Measurements from ENCODE around the gene MPG. TPM values are rescaled to one million over a fixed set of nuclear protein-coding genes. Genes with fewer than 3 reads are reported as not detected.

The MPG gene
- polyA plus RNA-seq, 1 donor from 2014 or later = 70.9 TPM

- H3K9me3 ChIP-seq (ENCODE audit: low read length) = no peaks in the 10 kb centered on the region
- H3K4me2 ChIP-seq (ENCODE audit: low read length) = no peak overlapping the region
- no peak overlapping the region for H3K9ac ChIP-seq (ENCODE audit: low read length)
- H3K9me2 ChIP-seq (ENCODE audit: insufficient read depth, low read length) = no peaks in the 10 kb centered on the region
- no peak overlapping the region for H2AFZ ChIP-seq (ENCODE audit: low read depth, low read length)
- no peaks in the 10 kb centered on the region for H3K27me3 ChIP-seq (ENCODE audit: insufficient read depth, low read depth, low read length)
- H3K36me3 ChIP-seq (ENCODE audit: insufficient read depth, low read length) = no peaks in the 10 kb centered on the region
- no peaks in the 10 kb centered on the region for H3K79me2 ChIP-seq (replicated peaks; ENCODE audit: insufficient read depth, low read length)
- TF ChIP-seq RAD21 (conservative IDR thresholded peaks at IDR 0.05) (no peak), MXI1 (conservative IDR thresholded peaks at IDR 0.05; ENCODE audit: poor library complexity, severe bottlenecking) (no peak), EZH2 (IDR thresholded peaks at IDR 0.05; ENCODE audit: borderline replicate concordance, insufficient read depth, low read length, poor library complexity, severe bottlenecking) (no peak), TAF1 (IDR thresholded peaks at IDR 0.05; ENCODE audit: low read depth) (no peak), REST (IDR thresholded peaks at IDR 0.05; ENCODE audit: borderline replicate concordance) (no peak), SMC3 (conservative IDR thresholded peaks at IDR 0.05; ENCODE audit: poor library complexity) (no peak), EP300 (conservative IDR thresholded peaks at IDR 0.05; ENCODE audit: poor library complexity, severe bottlenecking) (no peak), POLR2AphosphoS5 (IDR thresholded peaks at IDR 0.05) (no peak)
- TF ChIP-seq, protein P1, sequence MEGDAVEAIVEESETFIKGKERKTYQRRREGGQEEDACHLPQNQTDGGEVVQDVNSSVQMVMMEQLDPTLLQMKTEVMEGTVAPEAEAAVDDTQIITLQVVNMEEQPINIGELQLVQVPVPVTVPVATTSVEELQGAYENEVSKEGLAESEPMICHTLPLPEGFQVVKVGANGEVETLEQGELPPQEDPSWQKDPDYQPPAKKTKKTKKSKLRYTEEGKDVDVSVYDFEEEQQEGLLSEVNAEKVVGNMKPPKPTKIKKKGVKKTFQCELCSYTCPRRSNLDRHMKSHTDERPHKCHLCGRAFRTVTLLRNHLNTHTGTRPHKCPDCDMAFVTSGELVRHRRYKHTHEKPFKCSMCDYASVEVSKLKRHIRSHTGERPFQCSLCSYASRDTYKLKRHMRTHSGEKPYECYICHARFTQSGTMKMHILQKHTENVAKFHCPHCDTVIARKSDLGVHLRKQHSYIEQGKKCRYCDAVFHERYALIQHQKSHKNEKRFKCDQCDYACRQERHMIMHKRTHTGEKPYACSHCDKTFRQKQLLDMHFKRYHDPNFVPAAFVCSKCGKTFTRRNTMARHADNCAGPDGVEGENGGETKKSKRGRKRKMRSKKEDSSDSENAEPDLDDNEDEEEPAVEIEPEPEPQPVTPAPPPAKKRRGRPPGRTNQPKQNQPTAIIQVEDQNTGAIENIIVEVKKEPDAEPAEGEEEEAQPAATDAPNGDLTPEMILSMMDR (IDR thresholded peaks at IDR 0.05; ENCODE audit: poor library complexity, severe bottlenecking) = no peak
- H3K4me3 ChIP-seq (ENCODE audit: low read length) = no peak overlapping the region
- no peak overlapping the region for H3K27ac ChIP-seq (ENCODE audit: low read length)
- H4K20me1 ChIP-seq (ENCODE audit: insufficient read depth) = no peaks in the 10 kb centered on the region
- H3F3A ChIP-seq (ENCODE audit: insufficient read depth, low read length, poor library complexity, severe bottlenecking) = no peaks in the 10 kb centered on the region
Observed at GRCh38 chr16:125011-125410, 47.0 kb downstream of the MPG start.

- Histone ChIP-seq H3K27ac (ENCODE audit: low read length) (no peak overlapping the region), H2AFZ (ENCODE audit: low read depth, low read length) (no peak overlapping the region), H3K9me2 (ENCODE audit: insufficient read depth, low read length) (no peaks in the 10 kb centered on the region), H3K79me2 (replicated peaks; ENCODE audit: insufficient read depth, low read length) (no peaks in the 10 kb centered on the region), H4K20me1 (ENCODE audit: insufficient read depth) (no peaks in the 10 kb centered on the region), H3K9me3 (ENCODE audit: low read length) (no peaks in the 10 kb centered on the region), H3K4me2 (ENCODE audit: low read length) (no peak overlapping the region), H3K9ac (ENCODE audit: low read length) (no peak overlapping the region), H3K27me3 (ENCODE audit: insufficient read depth, low read depth, low read length) (no peaks in the 10 kb centered on the region), H3K4me3 (ENCODE audit: low read length) (no peak overlapping the region), H3K36me3 (ENCODE audit: insufficient read depth, low read length) (no peaks in the 10 kb centered on the region), H3F3A (ENCODE audit: insufficient read depth, low read length, poor library complexity, severe bottlenecking) (no peaks in the 10 kb centered on the region)
- TF ChIP-seq, protein P1 (IDR thresholded peaks at IDR 0.05; ENCODE audit: poor library complexity, severe bottlenecking) = no peak
- TF ChIP-seq RAD21 (conservative IDR thresholded peaks at IDR 0.05) (no peak), REST (IDR thresholded peaks at IDR 0.05; ENCODE audit: borderline replicate concordance) (no peak), MXI1 (conservative IDR thresholded peaks at IDR 0.05; ENCODE audit: poor library complexity, severe bottlenecking) (no peak), POLR2AphosphoS5 (IDR thresholded peaks at IDR 0.05) (no peak), EZH2 (IDR thresholded peaks at IDR 0.05; ENCODE audit: borderline replicate concordance, insufficient read depth, low read length, poor library complexity, severe bottlenecking) (no peak), EP300 (conservative IDR thresholded peaks at IDR 0.05; ENCODE audit: poor library complexity, severe bottlenecking) (no peak), SMC3 (conservative IDR thresholded peaks at IDR 0.05; ENCODE audit: poor library complexity) (no peak), TAF1 (IDR thresholded peaks at IDR 0.05; ENCODE audit: low read depth) (no peak)
Observed at GRCh38 chr16:129075-129474, 51.0 kb downstream of the MPG start.

Measured in neural cell (in vitro differentiated cells).